ENCODE measurements around the gene POU4F2. TPM values are rescaled to one million over a fixed set of nuclear protein-coding genes. Genes with fewer than 3 reads are reported as not detected.

Gene POU4F2, protein sequence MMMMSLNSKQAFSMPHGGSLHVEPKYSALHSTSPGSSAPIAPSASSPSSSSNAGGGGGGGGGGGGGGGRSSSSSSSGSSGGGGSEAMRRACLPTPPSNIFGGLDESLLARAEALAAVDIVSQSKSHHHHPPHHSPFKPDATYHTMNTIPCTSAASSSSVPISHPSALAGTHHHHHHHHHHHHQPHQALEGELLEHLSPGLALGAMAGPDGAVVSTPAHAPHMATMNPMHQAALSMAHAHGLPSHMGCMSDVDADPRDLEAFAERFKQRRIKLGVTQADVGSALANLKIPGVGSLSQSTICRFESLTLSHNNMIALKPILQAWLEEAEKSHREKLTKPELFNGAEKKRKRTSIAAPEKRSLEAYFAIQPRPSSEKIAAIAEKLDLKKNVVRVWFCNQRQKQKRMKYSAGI
- total RNA-seq (2014; rRNA removed; shearing (Covaris generic); ENCODE audit: low replicate concordance) = not detected in 2 replicates

DNA sequence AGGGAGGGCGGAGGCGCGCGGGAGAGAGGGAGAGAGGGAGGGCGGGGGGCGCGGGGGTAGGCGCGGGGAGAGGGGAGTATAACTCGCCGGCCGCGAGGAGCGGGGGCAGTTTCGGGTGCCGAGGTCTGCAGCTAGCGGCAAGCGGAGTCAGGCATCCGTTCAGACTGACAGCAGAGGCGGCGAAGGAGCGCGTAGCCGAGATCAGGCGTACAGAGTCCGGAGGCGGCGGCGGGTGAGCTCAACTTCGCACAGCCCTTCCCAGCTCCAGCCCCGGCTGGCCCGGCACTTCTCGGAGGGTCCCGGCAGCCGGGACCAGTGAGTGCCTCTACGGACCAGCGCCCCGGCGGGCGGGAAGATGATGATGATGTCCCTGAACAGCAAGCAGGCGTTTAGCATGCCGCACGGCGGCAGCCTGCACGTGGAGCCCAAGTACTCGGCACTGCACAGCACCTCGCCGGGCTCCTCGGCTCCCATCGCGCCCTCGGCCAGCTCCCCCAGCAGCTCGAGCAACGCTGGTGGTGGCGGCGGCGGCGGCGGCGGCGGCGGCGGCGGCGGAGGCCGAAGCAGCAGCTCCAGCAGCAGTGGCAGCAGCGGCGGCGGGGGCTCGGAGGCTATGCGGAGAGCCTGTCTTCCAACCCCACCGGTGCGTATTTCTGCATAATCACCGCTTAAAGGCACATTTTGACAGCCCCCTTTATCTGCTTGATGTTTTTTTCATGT lies at the start of gene POU4F2:
Gene POU4F2 (plus strand): TSS at position 108 of the 720 bp plus-strand sequence. CDS start 248 bp downstream, at position 356.
- H3K27me3 ChIP-seq = peaks cover 17% of the 10 kb centered on the region; the same call in 1 of the 2 replicates
- peak; percentile 30 for DNase-seq

DNA sequence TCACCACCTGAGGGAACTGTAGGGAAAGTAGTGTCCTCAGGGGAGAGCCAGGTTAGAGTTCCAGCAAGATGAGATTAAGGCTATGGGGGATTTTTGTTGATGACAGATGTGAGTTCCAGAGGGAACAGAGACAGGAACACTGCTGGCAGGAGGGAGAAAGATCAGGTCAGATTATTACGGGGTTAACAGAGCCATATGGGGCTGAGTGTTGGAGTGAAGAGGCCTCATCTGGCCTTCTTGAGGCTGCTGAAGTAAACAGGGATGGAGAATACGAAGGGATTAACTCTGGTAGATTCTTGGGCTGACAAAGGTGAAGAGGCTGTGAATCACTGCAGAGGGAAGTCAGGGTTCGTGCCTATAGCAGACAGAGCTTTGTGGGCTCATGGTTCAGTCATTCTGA lies 47.9 kb upstream of the POU4F2 start:
- no peaks in the 10 kb centered on the region for H3K9me3 ChIP-seq
- H3K27me3 ChIP-seq = no peaks in the 10 kb centered on the region
- no peaks in the 10 kb centered on the region for H3K36me3 ChIP-seq
- H3K4me3 ChIP-seq = no peak overlapping the region
- no peak for DNase-seq

More for the DNA sequence above, at the start of gene POU4F2:
- Histone ChIP-seq H3K9me3 (no peaks in the 10 kb centered on the region), H3K4me3 (no peak within 1 kb of the TSS), H3K36me3 (no peaks in the 10 kb centered on the region)

DNA sequence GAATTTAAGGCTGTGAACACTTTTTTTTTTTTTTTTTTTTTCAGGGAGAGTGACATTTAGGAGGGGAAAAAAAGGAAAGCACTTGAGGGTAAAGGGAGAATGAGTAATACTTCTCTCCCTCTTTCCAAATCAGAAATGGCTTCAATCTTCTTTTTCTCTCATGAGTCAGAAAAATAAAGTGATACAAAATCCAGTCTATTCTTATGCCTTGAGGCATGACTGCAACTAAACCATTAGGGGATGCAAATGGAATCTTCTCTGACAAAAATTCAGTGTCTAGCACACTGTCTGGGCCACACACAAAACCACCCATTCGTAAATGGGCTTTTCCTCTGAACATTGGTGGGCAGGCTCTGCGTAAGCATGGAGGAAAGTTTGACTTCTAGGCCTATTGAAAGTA lies 46.7 kb upstream of the POU4F2 start:
- no peaks in the 10 kb centered on the region for H3K9me3 ChIP-seq
- no peak for DNase-seq
- H3K36me3 ChIP-seq = no peaks in the 10 kb centered on the region
- no peak overlapping the region for H3K4me3 ChIP-seq
- H3K27me3 ChIP-seq = no peaks in the 10 kb centered on the region

DNA sequence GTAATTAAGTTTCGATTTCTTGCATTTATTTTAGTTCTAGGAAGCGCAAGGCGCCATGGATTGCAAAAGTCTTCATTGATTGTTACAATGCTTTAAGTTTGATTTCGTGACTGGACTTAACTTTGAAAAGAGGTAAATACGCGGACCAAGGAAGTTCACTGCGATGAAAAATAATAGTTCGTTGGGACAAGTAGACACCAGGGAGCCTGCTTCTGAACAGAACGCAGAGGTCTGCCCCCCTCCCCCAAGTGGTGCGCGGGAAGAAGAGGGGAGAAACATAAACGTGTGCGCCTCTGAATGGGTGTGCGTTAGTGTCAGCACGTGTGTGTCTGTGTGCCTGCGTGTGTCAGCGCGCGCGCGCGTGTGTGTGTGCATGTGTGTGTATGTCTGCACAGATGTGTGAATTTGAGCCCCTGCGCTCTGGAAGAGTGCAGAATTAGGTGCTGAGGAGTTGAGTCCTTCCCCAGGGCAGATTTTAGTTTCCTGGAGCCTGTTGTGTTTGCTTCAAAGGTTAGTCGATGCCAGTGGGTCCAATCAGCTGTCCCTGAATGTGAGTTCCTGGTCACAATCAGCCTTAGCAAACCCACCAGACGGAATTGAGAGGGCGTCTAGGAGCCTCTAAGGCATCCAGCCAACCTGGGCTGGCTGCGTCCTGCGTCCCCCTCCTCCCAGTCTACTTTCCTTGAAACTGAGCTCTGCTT lies 5.8 kb upstream of the POU4F2 start:
- Histone ChIP-seq H3K36me3 (no peaks in the 10 kb centered on the region), H3K27me3 (peaks cover 13% of the 10 kb centered on the region; the same call in 1 of the 2 replicates), H3K9me3 (no peaks in the 10 kb centered on the region), H3K4me3 (no peak overlapping the region)
- no peak for DNase-seq

DNA sequence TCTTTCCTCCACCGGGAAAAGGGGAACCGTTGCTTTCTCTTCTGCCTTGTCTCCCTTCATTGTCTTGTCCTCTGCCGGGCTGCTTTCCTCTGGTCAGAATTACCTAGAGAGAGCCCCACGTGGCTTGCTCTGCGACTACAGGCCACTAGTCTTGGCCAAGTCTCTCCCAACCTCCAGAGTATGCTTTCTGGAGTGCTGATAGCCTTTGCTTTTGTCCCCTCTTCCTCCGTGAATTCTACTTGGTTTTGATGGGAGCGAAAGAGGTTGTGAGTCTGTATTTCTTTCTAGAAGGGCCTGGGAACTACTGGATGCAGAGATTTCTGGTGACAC lies 5.3 kb upstream of the POU4F2 start:
- Histone ChIP-seq H3K27me3 (peaks cover 13% of the 10 kb centered on the region; the same call in 1 of the 2 replicates), H3K36me3 (no peaks in the 10 kb centered on the region), H3K9me3 (no peaks in the 10 kb centered on the region), H3K4me3 (no peak overlapping the region)
- no peak for DNase-seq

DNA sequence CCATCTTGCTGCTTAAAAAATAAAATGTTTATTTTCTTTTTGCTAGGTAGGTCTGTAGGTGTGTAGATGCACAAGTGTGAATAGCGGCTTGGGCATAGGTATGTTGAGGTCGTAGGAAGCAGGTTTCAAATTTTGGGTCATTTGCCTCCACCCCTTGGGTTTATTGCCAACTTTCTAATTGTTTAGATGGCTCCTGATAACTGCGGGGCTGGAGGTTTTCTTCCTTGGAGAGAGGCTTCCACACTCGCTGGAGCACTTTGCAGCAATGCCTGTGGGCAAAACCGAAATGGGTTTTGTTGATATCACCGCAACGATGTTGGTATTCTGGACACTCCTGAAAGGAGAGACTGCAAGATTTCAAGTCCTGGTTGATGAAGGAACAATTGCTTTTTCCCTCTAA lies 3.9 kb upstream of the POU4F2 start:
- Histone ChIP-seq H3K9me3 (no peaks in the 10 kb centered on the region), H3K27me3 (peaks cover 15% of the 10 kb centered on the region; the same call in 1 of the 2 replicates)

DNA sequence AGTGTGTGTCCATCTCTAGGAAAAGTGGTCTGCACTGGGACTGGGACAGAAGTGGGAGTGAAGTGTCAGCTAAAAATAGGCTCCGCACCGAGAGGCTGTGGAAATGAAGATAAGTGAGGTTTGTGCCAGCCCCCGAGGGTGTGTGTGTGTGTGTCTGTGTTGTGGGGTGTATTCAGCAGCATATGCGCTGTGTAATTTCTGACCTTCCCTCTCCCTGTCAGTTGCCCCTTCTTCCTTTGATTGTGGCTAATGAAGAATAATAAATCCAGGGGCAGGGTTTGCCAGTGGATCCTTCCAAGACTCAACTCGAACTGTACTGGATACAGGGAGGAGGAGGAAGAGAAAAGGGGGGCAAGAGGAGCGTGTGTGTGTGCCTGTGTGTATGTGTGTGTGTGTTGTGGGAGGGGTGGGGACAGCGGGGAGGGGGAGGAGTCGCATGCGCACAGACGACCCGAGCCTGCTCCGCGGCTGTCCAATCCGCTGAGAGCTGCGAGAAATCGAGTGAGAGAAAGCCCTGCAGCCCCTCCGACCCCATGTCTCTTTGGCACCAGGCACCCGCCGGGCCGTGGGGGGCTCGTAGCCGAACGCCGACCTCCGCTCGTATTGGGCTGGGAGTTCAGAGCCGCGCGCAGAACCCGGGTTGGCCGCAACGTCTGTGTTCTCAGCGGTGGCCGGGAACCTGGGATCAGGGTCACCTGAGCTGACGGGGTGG lies 916 bp upstream of the POU4F2 start:
- no peak for DNase-seq

More for the DNA sequence above, 3.9 kb upstream of the POU4F2 start:
- no peak for DNase-seq
- H3K36me3 ChIP-seq = no peaks in the 10 kb centered on the region
- no peak overlapping the region for H3K4me3 ChIP-seq

DNA sequence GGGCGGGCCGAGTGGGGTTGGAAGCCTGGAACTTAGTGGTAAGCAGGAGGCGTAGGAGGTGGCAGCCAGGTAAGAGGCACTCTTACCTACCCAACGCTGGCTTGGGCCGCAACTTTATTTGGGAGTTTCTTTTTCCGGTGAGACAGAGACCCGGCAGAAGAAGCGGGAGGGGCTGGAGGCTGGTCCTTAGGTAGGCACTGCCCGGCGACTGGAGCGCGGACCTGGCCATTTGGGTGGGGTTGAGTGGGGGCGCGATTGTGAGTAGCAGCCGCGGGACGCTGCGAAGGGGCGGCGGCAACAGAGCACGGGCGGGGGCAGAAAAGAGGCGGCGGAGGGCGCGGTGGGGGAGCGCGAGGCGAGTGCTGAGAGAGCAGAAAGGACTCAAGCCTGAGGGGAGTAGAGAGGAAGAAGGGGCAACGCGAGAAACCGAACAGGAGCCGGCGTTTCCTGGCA lies 334 bp upstream of the POU4F2 start:
- H3K4me3 ChIP-seq = no peak overlapping the region
- no peak for DNase-seq
- no peaks in the 10 kb centered on the region for H3K9me3 ChIP-seq
- H3K27me3 ChIP-seq = peaks cover 17% of the 10 kb centered on the region; the same call in 1 of the 2 replicates
- no peaks in the 10 kb centered on the region for H3K36me3 ChIP-seq

More for the DNA sequence above, 916 bp upstream of the POU4F2 start:
- no peaks in the 10 kb centered on the region for H3K9me3 ChIP-seq
- no peak overlapping the region for H3K4me3 ChIP-seq
- H3K36me3 ChIP-seq = no peaks in the 10 kb centered on the region
- peaks cover 17% of the 10 kb centered on the region; the same call in 1 of the 2 replicates for H3K27me3 ChIP-seq

DNA sequence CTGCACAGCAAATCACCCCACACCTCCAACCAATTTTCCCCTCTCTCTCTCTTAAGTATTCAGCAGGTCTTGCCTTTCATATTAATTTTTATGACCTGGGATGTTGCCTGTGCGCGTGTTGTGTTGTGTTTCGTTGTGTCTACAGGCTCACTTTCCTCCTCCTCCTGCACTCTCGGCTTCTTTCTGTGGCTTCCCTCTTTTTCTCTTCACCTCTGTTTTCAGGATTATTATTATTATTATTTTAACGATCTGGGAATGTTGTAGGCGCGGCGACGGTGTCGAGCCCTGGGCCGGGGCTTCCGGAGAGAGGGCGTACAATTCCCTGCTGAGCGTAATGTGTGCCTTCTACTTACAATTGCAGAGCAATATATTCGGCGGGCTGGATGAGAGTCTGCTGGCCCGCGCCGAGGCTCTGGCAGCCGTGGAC lies 826 bp downstream of the POU4F2 start:
- H3K36me3 ChIP-seq = no peaks in the 10 kb centered on the region
- no peaks in the 10 kb centered on the region for H3K9me3 ChIP-seq
- H3K4me3 ChIP-seq = no peak overlapping the region
- peaks cover 17% of the 10 kb centered on the region; the same call in 1 of the 2 replicates for H3K27me3 ChIP-seq
- DNase-seq = no peak

DNA sequence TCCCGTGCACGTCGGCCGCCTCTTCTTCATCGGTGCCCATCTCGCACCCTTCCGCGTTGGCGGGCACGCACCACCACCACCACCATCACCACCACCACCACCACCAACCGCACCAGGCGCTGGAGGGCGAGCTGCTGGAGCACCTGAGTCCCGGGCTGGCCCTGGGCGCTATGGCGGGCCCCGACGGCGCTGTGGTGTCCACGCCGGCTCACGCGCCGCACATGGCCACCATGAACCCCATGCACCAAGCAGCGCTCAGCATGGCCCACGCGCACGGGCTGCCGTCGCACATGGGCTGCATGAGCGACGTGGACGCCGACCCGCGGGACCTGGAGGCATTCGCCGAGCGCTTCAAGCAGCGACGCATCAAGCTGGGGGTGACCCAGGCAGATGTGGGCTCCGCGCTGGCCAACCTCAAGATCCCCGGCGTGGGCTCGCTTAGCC lies 1.4 kb downstream of the POU4F2 start:
- Histone ChIP-seq H3K4me3 (no peak overlapping the region), H3K36me3 (no peaks in the 10 kb centered on the region), H3K9me3 (no peaks in the 10 kb centered on the region), H3K27me3 (peaks cover 17% of the 10 kb centered on the region; the same call in 1 of the 2 replicates)
- DNase-seq = no peak

DNA sequence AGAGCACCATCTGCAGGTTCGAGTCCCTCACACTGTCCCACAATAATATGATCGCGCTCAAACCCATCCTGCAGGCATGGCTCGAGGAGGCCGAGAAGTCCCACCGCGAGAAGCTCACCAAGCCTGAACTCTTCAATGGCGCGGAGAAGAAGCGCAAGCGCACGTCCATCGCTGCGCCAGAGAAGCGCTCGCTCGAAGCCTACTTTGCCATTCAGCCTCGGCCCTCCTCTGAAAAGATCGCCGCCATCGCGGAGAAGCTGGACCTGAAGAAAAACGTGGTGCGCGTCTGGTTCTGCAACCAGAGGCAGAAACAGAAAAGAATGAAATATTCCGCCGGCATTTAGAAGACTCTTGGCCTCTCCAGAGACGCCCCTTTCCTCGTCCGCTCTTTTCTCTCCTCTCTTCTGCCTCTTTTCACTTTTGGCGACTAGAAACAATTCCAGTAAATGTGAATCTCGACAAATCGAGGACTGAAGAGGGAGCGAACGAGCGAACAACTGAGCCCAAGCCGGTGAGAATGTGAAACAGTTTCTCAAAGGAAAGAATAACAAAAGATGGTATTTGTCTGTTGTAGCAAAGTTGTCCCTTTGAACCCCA lies 1.9 kb downstream of the POU4F2 start:
- peaks cover 17% of the 10 kb centered on the region; the same call in 1 of the 2 replicates for H3K27me3 ChIP-seq
- no peaks in the 10 kb centered on the region for H3K9me3 ChIP-seq
- H3K4me3 ChIP-seq = no peak overlapping the region
- DNase-seq = no peak
- H3K36me3 ChIP-seq = no peaks in the 10 kb centered on the region

DNA sequence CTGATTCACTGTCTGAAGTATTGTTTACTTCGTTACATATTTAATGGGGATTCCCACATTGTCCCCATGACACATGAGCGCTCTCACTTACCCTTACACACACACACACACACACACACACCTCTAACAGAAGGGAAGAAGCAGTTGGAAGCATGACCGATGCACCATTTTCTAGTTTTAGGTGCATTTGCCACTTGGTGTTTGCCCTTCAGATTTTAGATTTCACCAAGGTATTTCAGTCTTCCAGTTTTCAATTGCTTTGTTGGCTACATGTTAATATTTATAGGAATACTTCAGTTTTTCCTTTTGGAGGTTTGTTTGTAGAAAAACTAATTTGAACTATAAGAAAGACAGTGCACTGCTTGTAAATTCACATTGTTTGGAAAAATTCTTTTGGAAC lies 3.1 kb downstream of the POU4F2 start:
- Histone ChIP-seq H3K9me3 (no peaks in the 10 kb centered on the region), H3K36me3 (no peaks in the 10 kb centered on the region), H3K27me3 (peaks cover 12% of the 10 kb centered on the region; the same call in 1 of the 2 replicates), H3K4me3 (no peak overlapping the region)
- no peak for DNase-seq

DNA sequence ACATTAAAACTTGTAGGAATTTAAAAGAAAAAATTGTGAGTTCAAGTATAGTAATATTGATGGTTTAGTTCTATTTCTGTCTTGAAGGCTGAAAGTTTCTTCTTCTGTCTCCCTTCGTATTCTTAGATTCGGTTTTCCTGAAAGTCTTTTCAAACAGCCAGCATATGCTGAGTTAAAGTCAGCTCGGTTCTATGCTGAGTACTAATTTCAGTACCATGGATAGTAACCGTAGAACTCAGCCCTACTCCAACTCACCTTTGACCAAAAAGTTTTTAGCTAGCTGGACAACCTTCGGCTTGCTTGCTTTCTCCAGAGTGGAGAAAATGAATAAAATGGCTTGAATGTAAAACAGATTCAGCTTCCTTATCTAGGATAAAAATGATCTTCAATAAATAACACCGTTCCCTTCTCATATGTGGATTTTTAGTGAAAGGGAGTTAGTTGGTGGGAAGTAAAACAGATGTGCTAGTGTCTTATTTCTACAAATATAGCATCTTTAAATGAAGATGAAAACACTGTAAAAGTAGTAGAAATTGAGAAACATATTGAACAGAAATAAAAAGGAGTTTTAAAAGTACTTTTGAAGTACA lies 5.2 kb downstream of the POU4F2 start:
- DNase-seq = no peak
- Histone ChIP-seq H3K9me3 (no peaks in the 10 kb centered on the region), H3K4me3 (no peak overlapping the region), H3K36me3 (no peaks in the 10 kb centered on the region), H3K27me3 (peaks cover 4% of the 10 kb centered on the region; the same call in 1 of the 2 replicates)

DNA sequence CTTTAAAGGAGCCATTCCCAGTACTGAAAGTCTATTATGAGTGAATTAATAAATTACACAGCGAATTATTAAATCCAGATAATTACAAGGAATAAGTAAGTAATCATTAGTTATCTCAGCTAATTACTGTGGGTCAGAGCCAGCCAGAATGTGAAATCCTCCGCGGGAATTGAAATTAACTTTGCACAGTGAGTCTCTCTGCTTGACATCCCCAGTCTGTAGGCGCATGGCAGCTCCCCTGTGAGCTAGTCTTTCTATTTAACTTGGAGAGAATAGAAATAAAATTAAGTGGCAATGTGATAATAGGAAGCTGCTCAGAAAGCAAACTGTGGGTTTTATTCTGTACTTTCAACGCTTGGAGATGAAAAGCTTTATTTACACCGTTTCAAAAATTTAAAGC lies 7.2 kb downstream of the POU4F2 start:
- Histone ChIP-seq H3K36me3 (no peaks in the 10 kb centered on the region), H3K27me3 (no peaks in the 10 kb centered on the region; the same call in 1 of the 2 replicates), H3K9me3 (no peaks in the 10 kb centered on the region), H3K4me3 (no peak overlapping the region)
- no peak for DNase-seq

DNA sequence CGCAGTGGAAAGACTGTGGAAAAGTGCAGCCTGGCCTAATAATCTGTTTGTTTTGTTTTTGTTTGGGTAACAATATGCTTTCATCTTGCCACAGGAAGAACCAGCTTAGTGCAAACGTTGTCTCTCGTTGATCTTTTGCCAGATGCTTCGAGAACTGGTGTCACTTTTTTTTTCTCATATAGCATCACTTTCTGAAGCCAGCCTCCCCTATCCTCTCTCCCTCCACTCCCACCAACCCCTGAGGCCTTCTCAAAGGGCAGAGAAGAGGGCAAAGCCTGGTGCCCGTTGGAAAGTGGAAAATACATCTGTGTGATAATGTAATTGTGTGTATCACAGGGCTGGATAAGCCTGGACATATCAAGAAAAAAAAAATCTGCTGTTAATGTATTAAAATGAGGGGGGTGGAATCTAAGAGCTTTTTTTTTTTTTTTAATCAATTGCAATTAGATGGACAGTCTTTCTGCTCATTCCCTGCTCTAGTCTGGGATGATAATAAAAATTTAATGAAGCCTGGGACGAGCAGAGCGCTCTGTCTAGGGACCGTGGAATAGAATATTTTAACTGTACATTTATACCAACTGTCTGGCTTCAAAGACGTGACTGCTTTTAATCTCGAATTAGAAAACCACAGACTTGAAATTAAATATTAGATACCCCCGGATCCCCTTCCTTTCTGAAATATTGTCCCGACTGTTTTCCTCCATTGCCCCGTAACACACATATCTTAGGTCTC lies 8.1 kb downstream of the POU4F2 start:
- DNase-seq = no peak
- Histone ChIP-seq H3K4me3 (no peak overlapping the region), H3K9me3 (no peaks in the 10 kb centered on the region), H3K27me3 (no peaks in the 10 kb centered on the region; the same call in 1 of the 2 replicates), H3K36me3 (no peaks in the 10 kb centered on the region)

Data from MG63 (cell line).